ENCODE measurements around the gene MBD3L1. TPM values are rescaled to one million over a fixed set of nuclear protein-coding genes. Genes with fewer than 3 reads are reported as not detected.

Gene MBD3L1
- total and polyA plus RNA-seq, 9 of the 15 experiments (the other 6 are each of a cell fraction or from before 2014, with no cell fraction given): not detected

DNA sequence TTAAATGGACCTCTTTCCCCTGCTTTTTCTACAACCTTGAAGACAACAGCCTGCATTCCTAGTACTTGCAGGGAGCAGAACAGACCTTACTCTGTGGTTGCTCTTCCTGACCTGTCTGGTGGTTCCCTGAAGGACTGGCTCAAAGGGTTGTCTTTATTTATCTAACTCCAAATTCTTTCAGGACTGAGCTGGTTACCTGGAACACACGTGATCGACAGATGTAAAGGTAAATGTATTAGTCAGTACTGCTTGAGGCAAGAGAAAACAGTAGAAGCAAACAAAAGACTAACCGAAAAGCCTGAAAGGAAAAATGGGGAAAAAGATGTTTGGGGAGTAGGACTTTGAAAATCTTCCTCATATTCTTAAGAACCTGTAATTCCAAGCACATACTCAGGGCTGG is 18.0 kb upstream of the MBD3L1 start (continued):
- TF ChIP-seq, protein P1, sequence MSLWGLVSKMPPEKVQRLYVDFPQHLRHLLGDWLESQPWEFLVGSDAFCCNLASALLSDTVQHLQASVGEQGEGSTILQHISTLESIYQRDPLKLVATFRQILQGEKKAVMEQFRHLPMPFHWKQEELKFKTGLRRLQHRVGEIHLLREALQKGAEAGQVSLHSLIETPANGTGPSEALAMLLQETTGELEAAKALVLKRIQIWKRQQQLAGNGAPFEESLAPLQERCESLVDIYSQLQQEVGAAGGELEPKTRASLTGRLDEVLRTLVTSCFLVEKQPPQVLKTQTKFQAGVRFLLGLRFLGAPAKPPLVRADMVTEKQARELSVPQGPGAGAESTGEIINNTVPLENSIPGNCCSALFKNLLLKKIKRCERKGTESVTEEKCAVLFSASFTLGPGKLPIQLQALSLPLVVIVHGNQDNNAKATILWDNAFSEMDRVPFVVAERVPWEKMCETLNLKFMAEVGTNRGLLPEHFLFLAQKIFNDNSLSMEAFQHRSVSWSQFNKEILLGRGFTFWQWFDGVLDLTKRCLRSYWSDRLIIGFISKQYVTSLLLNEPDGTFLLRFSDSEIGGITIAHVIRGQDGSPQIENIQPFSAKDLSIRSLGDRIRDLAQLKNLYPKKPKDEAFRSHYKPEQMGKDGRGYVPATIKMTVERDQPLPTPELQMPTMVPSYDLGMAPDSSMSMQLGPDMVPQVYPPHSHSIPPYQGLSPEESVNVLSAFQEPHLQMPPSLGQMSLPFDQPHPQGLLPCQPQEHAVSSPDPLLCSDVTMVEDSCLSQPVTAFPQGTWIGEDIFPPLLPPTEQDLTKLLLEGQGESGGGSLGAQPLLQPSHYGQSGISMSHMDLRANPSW (CRISPR knock-in tag; IDR thresholded peaks at IDR 0.05): no peak

DNA sequence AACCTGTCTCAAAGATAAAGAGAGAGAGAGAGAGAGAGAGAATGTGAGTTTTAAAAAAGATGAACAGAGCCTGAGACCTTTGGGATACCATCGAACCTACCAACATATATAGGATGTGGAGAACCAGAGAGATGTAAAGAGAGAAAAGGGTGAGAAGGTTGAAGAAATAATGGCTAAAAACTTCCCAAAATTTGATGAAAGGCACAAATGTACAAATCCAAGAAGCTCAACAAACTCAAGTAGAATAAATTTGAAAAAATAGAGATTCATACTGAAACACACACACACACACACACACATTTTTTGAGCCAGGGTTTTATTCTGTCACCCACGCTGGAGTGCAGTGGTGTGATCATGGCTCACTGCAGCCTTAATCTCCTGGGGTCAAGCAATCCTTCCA is 16.4 kb upstream of the MBD3L1 start:
- POLR2A ChIA-PET: interaction anchor here (1.4 kb wide), 1 partner anchor 12 kb away, joined by 3 read pairs; no protein-coding TSS in a partner anchor
- no peak overlapping the region for H3K9ac ChIP-seq (ENCODE audit: insufficient read depth in 1 of 2, low read depth in 2 of 2, low read length in 2 of 2)
- no peaks in the 10 kb centered on the region for H3K9me1 ChIP-seq (ENCODE audit: control insufficient read depth, insufficient read depth, low read length)
- no peak overlapping the region for H2AFZ ChIP-seq (ENCODE audit: low read depth, low read length)
- H3K4me1 ChIP-seq (replicated peaks in 1 of 2; ENCODE audit: control insufficient read depth in 2 of 2, insufficient read depth in 2 of 2, low read length in 2 of 2): no peaks in the 10 kb centered on the region
- no peak for ATAC-seq
- no peak overlapping the region for H3K27ac ChIP-seq (ENCODE audit: extremely low read depth, low read depth, low read length)
- BruUV-seq (replicated peaks): no TSS peak
- H4K20me1 ChIP-seq (replicated peaks; ENCODE audit: control insufficient read depth, insufficient read depth, low read length): no peaks in the 10 kb centered on the region
- DNase-seq (ENCODE audit: extremely low read depth in 1 of 4, low spot score in 3 of 4): no peak
- intact Hi-C loops (cut with micrococcal nuclease): no loop called here
- H3K36me3 ChIP-seq (ENCODE audit: control insufficient read depth, insufficient read depth, low read length): peaks cover 66% of the 10 kb centered on the region
- in situ Hi-C loops (cut with MboI): no loop called here
- CTCF ChIA-PET (ENCODE audit: low intra/inter-chr PET ratio): no interaction called here
- H3K4me2 ChIP-seq (ENCODE audit: insufficient read depth, low read length): no peak overlapping the region
- H3K4me3 ChIP-seq: no peak overlapping the region
- WGBS (ENCODE audit: insufficient coverage, low coverage, missing lambda C conversion rate): 76% methylated on average over 2 of the region's 2 CpGs
- no peaks in the 10 kb centered on the region for H3K27me3 ChIP-seq (ENCODE audit: control insufficient read depth in 2 of 2, insufficient read depth in 2 of 2, low read length in 2 of 2)
- FAIRE-seq: no peak
- H3K9me3 ChIP-seq (replicated peaks; ENCODE audit: control insufficient read depth, insufficient read depth, low read depth, low read length): peaks cover 28% of the 10 kb centered on the region
- no peaks in the 10 kb centered on the region for H3K79me2 ChIP-seq (ENCODE audit: control insufficient read depth, insufficient read depth, low read length)
- TF ChIP-seq BRD9 (IDR thresholded peaks at IDR 0.05; ENCODE audit: low read depth, partially characterized antibody): no peak
- no peak for TF ChIP-seq TEAD1 (CRISPR knock-in tag; IDR thresholded peaks at IDR 0.05)
- no peak for TF ChIP-seq KDM1A (IDR thresholded peaks at IDR 0.05)
- TF ChIP-seq ZNF253 (CRISPR knock-in tag; conservative IDR thresholded peaks at IDR 0.05): no peak
- TF ChIP-seq NCOA4 (IDR thresholded peaks at IDR 0.05; ENCODE audit: partially characterized antibody): no peak
- TF ChIP-seq, protein P2, sequence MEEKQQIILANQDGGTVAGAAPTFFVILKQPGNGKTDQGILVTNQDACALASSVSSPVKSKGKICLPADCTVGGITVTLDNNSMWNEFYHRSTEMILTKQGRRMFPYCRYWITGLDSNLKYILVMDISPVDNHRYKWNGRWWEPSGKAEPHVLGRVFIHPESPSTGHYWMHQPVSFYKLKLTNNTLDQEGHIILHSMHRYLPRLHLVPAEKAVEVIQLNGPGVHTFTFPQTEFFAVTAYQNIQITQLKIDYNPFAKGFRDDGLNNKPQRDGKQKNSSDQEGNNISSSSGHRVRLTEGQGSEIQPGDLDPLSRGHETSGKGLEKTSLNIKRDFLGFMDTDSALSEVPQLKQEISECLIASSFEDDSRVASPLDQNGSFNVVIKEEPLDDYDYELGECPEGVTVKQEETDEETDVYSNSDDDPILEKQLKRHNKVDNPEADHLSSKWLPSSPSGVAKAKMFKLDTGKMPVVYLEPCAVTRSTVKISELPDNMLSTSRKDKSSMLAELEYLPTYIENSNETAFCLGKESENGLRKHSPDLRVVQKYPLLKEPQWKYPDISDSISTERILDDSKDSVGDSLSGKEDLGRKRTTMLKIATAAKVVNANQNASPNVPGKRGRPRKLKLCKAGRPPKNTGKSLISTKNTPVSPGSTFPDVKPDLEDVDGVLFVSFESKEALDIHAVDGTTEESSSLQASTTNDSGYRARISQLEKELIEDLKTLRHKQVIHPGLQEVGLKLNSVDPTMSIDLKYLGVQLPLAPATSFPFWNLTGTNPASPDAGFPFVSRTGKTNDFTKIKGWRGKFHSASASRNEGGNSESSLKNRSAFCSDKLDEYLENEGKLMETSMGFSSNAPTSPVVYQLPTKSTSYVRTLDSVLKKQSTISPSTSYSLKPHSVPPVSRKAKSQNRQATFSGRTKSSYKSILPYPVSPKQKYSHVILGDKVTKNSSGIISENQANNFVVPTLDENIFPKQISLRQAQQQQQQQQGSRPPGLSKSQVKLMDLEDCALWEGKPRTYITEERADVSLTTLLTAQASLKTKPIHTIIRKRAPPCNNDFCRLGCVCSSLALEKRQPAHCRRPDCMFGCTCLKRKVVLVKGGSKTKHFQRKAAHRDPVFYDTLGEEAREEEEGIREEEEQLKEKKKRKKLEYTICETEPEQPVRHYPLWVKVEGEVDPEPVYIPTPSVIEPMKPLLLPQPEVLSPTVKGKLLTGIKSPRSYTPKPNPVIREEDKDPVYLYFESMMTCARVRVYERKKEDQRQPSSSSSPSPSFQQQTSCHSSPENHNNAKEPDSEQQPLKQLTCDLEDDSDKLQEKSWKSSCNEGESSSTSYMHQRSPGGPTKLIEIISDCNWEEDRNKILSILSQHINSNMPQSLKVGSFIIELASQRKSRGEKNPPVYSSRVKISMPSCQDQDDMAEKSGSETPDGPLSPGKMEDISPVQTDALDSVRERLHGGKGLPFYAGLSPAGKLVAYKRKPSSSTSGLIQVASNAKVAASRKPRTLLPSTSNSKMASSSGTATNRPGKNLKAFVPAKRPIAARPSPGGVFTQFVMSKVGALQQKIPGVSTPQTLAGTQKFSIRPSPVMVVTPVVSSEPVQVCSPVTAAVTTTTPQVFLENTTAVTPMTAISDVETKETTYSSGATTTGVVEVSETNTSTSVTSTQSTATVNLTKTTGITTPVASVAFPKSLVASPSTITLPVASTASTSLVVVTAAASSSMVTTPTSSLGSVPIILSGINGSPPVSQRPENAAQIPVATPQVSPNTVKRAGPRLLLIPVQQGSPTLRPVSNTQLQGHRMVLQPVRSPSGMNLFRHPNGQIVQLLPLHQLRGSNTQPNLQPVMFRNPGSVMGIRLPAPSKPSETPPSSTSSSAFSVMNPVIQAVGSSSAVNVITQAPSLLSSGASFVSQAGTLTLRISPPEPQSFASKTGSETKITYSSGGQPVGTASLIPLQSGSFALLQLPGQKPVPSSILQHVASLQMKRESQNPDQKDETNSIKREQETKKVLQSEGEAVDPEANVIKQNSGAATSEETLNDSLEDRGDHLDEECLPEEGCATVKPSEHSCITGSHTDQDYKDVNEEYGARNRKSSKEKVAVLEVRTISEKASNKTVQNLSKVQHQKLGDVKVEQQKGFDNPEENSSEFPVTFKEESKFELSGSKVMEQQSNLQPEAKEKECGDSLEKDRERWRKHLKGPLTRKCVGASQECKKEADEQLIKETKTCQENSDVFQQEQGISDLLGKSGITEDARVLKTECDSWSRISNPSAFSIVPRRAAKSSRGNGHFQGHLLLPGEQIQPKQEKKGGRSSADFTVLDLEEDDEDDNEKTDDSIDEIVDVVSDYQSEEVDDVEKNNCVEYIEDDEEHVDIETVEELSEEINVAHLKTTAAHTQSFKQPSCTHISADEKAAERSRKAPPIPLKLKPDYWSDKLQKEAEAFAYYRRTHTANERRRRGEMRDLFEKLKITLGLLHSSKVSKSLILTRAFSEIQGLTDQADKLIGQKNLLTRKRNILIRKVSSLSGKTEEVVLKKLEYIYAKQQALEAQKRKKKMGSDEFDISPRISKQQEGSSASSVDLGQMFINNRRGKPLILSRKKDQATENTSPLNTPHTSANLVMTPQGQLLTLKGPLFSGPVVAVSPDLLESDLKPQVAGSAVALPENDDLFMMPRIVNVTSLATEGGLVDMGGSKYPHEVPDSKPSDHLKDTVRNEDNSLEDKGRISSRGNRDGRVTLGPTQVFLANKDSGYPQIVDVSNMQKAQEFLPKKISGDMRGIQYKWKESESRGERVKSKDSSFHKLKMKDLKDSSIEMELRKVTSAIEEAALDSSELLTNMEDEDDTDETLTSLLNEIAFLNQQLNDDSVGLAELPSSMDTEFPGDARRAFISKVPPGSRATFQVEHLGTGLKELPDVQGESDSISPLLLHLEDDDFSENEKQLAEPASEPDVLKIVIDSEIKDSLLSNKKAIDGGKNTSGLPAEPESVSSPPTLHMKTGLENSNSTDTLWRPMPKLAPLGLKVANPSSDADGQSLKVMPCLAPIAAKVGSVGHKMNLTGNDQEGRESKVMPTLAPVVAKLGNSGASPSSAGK (IDR thresholded peaks at IDR 0.05): no peak
- no peak for TF ChIP-seq ZNF282 (CRISPR knock-in tag; IDR thresholded peaks at IDR 0.05)
